DMS 273 (cell line): ENCODE data around the gene RPL35.
A peak's percentile ranks its signal among the peaks of the same experiment; 100 is the strongest.
"Not testable (repeated sequence)": the region's sequence is repeated elsewhere in the genome, so short reads cannot be mapped to it uniquely, and the experiment has no call there.

Source experiments
- DNase-seq: peaks from one replicate; lab custom pipeline; 2025; ENCODE audit not compliant: unreplicated experiment; lab: John Stamatoyannopoulos, UW

RPL35 gene

DNA sequence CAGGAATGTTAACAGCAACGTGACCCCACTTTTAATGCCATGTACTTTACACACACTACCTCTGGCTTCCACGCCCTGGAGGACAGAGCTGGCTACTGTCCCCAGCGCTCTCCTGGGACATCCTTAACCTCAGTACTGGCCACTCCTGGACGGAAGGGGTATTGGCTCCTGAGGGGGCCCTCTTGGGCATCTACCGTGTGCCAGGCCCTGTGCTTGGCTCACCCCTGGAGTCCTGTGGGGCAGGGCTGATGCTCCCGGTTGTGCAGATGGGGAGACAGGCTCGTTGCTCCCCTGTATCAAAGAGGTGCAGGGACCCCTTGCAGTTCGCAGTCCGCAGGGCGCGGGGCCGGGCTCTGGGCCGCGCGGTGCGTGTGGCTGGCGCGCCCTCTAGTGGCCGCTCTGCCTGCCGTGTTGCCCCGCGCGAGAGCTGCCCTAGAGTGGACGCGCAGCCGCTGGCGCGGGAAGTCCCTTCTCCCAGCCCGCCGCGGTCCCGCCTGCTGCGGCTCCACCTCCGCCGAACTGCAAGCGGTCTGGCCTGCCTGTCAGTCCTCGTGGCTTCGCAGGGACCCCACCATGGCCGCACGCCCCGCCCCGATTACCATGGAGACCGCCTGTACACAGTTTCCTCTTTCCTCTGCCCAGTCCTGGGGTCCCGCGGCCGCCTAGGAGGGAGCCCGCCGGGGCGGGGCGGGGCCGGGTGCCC lies 8.8 kb downstream of the RPL35 start, which contains the start of gene WDR38:
TSS of gene WDR38 (plus strand) at position 632 of the 703 bp plus-strand sequence. CDS start 72 bp downstream, outside the sequence.
- peak; percentile 85 for DNase-seq

DNA sequence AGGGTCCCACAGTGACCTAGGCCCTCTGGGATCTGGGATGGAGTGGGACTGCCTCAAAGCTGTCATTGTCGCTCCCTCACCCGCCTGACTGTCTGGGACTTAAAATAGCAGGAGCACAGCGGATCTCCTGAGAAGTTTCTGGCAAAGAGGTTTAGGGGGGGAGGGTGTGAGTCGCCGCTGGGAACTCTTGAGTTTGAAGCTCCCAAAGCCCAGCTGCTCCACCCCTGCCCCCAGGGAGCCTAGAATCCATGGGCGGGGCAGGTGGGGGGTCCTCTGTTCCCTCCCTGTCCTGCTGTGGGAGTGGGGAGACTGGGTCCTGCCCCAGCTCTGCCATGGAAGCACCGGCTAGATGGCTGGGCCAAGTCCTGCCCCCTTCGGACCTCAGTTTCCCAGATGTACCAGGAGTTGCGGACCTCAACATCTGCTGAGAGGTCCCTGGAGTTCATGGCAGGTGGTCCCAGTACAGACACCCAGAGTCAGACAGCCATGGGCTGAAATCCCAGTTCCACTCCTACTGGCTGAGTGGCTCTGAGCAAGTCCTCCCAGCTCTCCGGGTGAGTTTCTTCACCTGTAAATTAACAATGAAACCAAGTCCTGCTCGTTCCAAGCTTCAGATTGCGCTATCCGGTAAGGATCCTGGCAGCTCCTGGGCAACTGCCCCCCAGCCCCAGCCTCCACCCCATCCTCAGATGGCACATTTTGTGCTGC lies 9.5 kb downstream of the RPL35 start:
- DNase-seq, result no peak

DNA sequence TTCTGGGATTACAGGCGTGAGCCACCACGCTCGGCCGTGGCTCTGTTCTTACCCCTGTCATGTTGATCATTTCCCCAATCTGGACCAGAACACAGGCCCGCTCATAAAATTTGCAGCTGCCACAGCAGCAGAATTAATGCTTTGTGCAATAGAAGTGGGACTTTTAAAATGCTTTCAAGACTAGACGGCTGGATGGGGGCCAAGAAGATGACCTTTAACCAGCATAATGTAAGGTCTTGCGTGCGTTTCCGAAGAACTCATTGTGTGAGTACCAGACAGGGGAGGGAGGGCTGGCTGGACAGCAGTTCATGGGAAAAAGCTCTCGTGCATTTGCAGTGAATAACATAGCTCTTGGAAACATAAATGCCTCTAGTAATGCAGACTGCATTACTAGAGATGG lies 12.0 kb downstream of the RPL35 start:
- no peak for DNase-seq

DNA sequence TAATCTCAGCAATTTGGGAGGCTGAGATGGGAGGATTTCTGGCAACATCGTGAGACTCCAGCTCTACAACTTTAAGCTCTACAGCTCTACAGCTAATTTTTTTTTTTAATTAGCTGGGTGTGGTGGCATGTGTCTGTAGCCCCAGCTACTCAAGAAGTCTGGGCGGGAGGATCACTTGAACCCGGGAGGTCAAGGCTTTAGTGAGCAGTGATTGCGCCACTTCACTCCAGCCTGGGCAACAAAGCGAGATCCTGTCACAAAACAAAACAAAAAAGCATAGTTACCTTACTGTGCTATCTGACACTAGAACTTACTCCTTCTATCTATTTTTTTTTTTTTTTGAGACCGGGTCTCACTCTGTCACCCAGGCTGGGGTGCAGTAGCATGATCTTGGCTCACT lies 14.8 kb downstream of the RPL35 start:
- no peak for DNase-seq

DNA sequence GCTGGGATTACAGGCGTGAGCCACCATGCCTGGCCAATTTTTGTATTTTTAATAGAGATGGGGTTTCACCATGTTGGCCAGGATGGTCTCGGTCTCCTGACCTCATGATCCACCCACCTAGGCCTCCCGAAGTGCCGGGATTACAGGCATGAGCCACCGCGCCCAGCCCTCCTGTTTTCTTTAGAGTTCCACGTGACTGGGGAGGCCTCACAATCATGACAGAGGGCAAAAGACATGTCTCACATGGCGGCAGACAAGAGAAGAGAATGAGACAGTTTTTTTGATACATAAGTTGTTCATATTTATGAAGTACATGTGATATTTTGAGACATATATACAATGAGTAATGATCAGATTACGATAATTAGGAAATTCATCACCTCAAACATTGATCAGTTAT lies 15.3 kb downstream of the RPL35 start:
- not testable (repeated sequence) for DNase-seq

DNA sequence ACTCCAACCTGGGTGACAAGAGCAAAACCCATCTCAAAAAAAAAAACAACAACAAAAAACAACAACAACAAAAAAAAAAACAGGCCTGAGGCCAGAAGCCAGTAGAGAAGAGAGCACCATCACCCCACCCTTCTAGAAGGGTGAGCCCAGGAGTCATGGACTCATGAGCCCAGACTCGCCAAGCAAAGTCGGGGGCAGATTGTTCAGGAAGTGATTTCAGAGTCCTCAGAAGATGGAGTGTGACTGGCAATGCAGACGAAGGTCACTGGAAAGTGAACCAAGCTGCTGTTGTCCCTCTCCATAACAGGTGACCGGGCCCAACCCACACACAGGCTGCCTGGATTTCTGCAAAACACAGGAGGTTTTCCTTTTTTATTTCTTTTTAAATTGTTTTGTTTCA lies 17.5 kb downstream of the RPL35 start:
- no peak for DNase-seq

DNA sequence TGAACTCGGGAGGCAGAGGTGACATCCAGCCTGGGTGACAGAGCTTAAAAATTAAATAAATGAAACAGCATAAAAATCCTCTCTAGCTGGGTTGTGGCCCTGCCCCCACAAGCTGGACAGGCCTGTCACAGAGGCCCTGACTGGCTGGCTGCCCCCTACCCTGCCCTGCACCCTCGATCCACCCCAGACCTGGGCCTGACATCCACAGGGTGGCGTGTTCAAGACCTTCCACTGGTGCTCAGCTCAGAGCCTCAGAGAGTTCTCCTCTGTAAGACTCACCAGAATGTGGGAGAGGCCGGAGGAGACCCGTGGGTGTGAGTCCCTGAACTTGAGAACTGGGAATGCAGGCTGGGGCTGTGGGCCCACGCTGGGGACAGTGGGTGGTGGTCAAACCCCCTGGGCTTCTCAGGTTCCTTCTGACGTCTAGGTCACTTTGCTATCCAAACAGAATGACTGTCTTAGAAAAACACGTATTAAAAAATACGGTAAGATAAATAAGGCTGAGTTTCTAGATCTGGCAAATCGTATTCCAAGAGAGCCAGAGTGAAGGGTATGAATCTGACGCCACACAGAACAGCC lies 18.2 kb downstream of the RPL35 start:
- DNase-seq, result no peak

DNA sequence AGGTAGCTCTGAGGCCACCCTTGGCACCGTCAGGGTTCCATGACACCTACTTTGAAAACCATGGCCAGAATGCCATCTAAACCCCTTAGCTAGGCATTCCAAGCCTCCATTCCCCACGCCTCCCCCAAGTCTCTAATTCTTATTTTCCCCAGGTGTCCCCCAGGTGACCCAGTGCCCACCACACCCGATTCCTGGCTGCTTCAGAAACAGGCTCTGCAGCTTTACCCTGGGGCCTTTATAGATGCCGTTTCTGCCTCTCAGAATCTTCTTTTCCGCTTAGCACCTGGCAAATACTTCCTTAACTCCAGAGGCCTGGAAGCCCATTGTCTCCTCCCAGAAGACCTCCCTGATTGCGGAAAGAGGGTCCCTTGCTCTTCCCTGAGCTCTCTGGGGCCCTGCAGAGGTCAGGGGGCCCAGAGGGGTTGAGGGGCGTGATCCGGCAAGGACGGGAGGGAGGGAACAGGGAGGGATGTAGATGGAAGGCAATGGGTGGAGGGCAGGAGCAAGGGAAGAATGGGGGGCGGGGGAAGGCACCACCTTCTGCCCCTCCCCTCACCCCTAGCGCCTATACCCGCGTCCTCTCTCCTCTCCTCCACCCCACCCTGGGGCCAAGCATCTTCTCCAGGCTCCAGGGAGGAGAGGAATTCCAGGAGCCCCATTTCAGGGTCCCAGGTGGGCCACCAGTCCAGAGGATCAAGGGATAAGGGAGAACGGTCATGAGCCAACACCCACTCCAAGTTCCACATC lies 20.5 kb downstream of the RPL35 start:
- no peak for DNase-seq

DNA sequence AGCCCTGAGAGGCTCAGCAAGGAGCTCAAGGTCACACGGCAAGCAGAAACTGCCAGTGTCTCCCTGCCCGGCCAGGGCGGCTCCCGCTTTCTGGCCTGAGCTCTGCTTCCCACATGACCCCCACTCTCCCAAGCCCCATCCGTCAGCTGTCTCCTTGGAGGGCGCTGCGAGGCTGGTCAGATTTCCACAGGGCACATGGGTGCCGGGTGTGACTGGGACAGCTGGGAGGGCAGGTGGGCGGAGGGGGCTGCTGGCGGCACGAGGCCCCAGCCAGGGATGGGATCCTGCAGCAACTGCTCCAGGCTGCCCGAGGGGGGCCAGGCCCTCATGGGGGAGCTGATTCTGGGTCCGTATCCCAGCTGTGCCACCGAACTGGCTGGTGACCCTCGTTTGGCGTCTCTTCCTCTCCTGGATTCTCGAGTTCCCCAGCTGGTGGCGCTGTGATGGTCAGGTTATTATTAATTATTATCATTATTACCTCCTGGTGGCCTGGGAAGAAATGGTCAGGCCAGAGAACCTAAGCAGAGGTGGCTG lies 21.4 kb downstream of the RPL35 start:
- peak; percentile 75 for DNase-seq

DNA sequence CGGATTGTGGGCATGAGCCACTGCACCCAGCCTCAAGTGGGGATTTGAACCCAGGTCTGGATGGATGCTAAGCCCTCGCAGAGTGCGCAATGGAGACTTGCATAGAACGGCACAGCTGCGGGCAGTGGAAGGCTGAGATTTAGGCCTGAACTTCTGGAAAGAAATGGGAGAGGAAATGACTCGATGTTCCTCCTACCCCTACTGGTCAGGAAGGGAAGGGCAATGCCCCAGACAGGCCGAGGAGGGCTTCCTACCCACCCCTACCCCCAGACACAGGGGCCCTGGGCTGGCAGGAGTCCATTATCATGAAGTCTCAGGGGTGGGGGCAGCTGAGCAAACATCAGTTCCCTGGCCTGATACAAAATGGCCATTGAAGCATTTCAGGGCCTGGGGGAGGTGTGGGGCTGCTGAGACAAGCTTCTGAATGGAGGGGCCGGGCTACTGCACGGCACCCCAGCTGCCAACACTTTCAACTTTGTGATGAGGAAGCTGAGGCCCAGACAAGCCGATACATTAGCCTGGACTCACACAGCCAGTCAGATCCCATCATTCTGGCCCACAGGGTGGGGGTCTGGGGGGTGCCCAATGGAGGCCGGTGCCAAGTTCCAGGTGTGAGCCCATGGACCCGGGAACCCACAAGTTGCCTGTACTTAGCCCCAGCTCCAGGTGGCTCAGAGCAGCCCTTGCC lies 22.0 kb downstream of the RPL35 start:
- peak; percentile 83 for DNase-seq

DNA sequence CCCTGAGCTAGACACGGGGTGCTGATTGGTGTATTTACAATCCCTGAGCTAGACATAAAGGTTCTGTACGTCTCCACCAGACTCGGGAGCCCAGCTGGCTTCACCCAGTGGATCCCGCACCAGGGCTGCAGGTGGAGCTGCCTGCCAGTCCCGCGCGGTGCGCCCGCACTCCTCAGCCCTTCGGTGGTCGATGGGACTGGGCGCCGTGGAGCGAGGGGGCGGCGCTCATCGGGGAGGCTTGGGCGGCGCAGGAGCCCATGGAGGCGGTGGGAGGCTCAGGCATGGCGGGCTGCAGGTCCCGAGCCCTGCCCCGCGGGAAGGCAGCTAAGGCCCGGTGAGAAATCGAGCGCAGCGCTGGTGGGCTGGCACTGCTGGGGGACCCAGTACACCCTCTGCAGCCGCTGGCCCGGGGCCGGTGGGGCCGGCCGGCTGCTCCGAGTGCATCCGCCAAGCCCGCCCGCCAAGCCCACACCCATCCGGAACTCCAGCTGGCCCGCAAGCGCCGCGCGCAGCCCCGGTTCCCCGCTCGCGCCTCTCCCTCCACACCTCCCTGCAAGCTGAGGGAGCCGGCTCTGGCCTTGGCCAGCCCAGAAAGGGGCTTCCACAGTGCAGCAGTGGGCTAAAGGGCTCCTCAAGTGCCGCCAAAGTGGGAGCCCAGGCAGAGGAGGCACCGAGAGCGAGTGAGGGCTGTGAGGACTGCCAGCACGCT lies 23.0 kb downstream of the RPL35 start:
- DNase-seq, result not testable (repeated sequence)

DNA sequence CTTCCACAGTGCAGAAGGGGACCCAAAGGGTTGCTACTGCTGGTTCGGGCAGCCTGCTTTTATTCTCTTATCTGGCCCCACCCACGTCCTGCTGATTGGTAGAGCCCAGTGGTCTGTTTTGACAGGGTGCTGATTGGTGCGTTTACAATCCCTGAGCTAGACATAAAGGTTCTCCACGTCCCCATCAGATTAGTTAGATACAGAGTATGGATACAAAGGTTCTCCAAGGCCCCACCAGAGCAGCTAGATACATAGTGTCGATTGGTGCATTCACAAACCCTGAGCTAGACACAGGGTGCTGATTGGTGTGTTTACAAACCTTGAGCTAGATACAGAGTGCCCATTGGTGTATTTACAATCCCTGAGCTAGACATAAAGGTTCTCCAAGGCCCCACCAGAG lies 23.6 kb downstream of the RPL35 start:
- not testable (repeated sequence) for DNase-seq

DNA sequence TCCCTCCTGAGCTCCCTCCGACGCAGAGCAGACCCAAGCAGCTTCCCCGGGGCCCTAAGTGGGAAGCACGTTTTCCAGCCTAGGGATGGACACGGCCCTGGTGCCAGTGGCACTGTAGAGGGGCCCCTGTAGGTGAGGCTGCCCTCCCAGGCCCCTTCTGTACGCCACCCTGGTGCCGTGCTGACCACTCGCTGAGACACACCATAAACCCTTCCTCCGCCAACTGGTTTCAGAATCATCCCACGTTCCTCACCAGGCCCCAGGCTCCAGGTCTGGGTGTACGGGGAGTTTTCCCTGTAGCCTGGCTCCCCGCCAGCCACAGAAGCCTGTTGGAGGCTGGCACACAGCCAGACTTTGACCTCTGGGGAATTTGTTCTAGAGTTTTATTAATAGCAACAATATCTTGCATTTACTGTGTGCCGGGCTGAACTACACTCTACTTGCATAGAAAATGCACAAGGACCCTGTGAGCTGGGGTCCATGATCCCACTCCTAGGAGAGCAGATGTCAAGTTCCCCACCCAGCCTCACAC lies 26.7 kb downstream of the RPL35 start:
- DNase-seq, result peak; percentile 95

DNA sequence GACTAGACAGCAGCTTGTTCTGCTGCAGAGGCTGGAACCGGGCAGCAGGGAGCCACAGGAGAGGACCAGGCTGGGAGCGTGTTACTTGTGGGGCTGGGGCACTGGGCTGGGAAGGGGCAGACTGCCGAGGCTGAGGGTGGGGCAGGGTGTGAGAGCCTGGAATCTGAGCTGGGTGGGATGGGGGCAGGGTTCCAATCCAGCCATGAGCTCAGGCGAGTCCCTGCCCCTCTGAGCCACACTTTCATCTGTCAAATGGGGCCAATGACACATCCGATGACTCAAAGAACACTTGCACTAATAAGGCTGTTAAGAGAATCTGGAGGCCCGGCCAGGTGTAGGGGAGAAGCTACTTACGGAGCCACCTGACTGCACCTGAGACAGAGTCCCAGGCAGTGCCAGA lies 27.2 kb downstream of the RPL35 start:
- peak; percentile 58 for DNase-seq

DNA sequence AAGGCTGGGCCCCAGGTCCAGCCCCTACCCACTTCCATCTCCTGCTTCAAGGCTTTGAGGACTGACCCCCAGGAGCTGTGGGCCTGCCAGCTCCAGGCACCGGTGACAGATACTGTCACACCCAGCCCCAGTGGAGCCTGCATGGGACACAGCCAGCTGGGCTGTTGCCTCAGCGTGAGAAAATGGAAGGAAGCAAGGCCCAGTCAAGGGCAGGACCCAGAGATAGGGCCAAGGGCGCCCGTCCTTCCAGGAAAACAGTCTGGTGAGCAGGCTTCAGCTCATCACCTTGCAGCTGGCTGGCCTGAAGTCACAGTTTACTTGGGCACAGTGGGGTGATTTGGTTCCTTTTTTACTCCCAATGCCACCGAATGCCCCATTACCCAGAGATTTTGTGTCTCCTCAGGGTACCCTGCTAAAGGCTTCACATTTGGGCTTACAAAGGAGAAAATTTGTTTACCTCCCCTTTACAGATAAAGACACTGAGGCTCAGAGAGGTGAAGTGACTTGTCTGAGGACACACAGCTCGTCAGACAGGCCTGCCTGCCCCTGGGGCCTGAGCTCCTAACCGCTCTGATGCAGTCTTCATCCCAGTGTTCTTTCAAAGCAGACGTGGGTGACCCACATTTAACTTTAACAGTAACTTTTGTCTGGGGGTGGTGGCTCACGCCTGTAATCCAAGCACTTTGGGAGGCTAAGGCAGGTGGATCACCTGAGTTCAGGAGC lies 30.0 kb downstream of the RPL35 start:
- DNase-seq, result no peak

DNA sequence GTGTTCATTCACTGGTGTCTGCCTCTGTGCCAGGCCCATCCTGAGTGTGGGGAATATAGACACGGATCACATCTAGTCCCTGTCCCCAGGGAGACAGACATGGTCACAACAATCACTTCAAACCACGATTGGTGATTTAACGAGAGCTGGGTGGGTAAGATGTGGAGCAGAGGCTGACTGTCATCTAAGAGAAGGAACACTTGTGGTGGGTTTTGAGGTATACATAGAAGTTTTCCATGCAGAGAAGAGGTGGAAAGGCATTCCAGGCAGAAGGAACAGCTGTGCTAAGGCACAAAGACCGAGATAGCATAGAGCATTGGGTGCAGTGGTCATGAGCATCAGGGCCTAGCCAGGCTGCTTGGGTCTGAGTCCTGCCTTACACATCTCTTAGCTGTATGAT lies 31.2 kb downstream of the RPL35 start:
- DNase-seq, result no peak

DNA sequence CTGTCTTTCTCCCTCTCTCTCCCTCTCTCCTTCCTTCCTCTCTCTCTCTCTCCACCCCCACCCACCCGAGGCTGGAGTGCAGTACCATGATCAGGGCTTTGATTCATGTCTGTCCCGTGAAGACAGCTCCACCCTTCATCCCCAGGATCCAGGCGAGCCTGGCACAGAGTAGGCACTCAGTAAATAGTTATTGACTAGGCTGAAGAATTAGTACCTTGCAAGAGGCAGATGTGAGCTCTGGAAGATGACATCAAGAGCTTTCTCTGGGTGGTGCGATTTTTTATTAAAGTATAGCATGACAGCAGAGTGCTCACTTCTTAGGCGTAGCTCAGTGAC lies 32.5 kb downstream of the RPL35 start:
- no peak for DNase-seq

DNA sequence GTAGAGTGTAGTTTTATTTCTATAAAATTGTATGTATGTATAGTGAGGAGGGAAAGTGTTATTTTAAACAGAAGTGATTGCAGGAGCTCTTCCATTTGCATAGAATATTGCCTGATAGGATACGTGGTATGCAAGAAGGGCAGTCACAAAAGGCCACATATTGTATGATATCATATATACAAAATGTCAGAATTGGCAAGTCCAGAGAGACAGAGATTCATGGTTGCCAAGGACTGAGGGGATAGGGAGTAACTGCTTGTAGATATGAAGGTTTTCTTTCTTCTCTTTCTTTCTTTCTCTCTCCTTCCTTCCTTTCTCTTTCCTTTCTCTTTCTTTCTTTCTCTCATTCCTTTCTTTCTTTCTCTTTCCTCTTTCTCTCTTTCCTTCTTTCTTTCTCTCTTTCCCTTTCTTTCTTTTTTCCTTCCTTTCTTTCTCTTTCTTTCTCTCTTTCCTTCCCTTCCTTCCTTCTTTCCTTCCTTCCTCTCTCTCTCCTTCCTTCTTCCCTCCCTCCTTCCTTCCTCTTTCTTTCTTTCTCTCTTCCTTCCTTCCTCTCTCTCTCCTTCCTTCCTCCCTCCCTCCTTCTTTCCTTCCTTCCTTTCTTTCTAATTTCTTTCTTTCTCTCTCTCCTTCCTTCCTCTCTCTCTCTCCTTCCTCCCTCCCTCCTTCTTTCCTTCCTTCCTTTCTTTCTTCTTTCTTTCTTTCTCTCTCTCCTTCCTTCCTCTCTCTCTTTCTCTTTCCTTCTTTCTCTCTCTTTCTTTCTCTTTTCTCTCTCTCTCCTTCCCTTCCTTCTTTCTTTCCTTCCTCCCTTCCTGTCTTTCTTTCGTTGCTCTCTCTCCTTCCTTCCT lies 33.0 kb downstream of the RPL35 start:
- DNase-seq, result peak; percentile 33
